ENCODE measurements around the gene GAGE12J.
"Not testable (repeated sequence)": the region's sequence is repeated elsewhere in the genome, so short reads cannot be mapped to it uniquely, and the experiment has no call there.

GRCh38 chrX:49299293-49299692, 22.5 kb upstream of the GAGE12J start:
- not testable (repeated sequence) for TF ChIP-seq RAD21 (IDR thresholded peaks at IDR 0.05); TAF1 (conservative IDR thresholded peaks at IDR 0.05); CTCF (IDR thresholded peaks at IDR 0.05; ENCODE audit: low read depth, low read length, missing input control); JUND (IDR thresholded peaks at IDR 0.05); REST (IDR thresholded peaks at IDR 0.05); RXRA (IDR thresholded peaks at IDR 0.05); EGR1 (IDR thresholded peaks at IDR 0.05; ENCODE audit: low read depth in 2 of 2)

Measured in liver (tissue), 3 donors.